GM18907 (cell line): Measurements from ENCODE around the gene RAB1B.
"Not testable (repeated sequence)": the region's sequence is repeated elsewhere in the genome, so short reads cannot be mapped to it uniquely, and the experiment has no call there.

Experiments used
- ATAC-seq: cut with Tn5 transposase; IDR thresholded peaks from one replicate; pipeline ENCODE4 v1.9.1; 2021; ENCODE audit warnings: mild to moderate bottlenecking, moderate library complexity; ENCODE audit not compliant: unreplicated experiment

The RAB1B gene

GRCh38 chr11:66294626-66295620, 26.5 kb downstream of the RAB1B start:
- no peak for ATAC-seq

- ATAC-seq, result no peak
Measured at GRCh38 chr11:66297610-66298009, 29.2 kb downstream of the RAB1B start.

GRCh38 chr11:66299186-66299585, 30.7 kb downstream of the RAB1B start:
- ATAC-seq, result no peak

GRCh38 chr11:66302656-66303055, 34.2 kb downstream of the RAB1B start:
- no peak for ATAC-seq

GRCh38 chr11:66309475-66309874, 41.0 kb downstream of the RAB1B start:
- ATAC-seq, result no peak

GRCh38 chr11:66310324-66310723, 41.9 kb downstream of the RAB1B start:
- ATAC-seq, result no peak

GRCh38 chr11:66310803-66311440, 42.5 kb downstream of the RAB1B start:
- ATAC-seq, result not testable (repeated sequence)

GRCh38 chr11:66311470-66311964, 43.1 kb downstream of the RAB1B start:
- ATAC-seq, result peak; percentile 0

- ATAC-seq, result peak; percentile 69
Measured at GRCh38 chr11:66311965-66312548, 43.6 kb downstream of the RAB1B start.

- ATAC-seq, result peak; percentile 57
Measured at GRCh38 chr11:66312549-66313320, 44.3 kb downstream of the RAB1B start.

- no peak for ATAC-seq
Measured at GRCh38 chr11:66313321-66314185, 45.1 kb downstream of the RAB1B start.

GRCh38 chr11:66314186-66314501, 45.7 kb downstream of the RAB1B start:
- no peak for ATAC-seq

GRCh38 chr11:66314561-66315497, 46.4 kb downstream of the RAB1B start:
- no peak for ATAC-seq

- no peak for ATAC-seq
Measured at GRCh38 chr11:66315498-66315885, 47.1 kb downstream of the RAB1B start.

- no peak for ATAC-seq
Measured at GRCh38 chr11:66315921-66316811, 47.7 kb downstream of the RAB1B start.

GRCh38 chr11:66316849-66317251, 48.4 kb downstream of the RAB1B start, which contains the start of gene CD248:
Gene CD248, minus strand, starts transcription at chr11:66317044. Its CDS starts 17 bp downstream, at chr11:66317027.
- no peak for ATAC-seq

GRCh38 chr11:66317322-66317722, 48.9 kb downstream of the RAB1B start:
- no peak for ATAC-seq
